PC-9 (cell line): ENCODE results near the gene ANKS1B. TPM values are rescaled to one million over a fixed set of nuclear protein-coding genes. Genes with fewer than 3 reads are reported as not detected.

Experiments used
- BruUV-seq: library from RNA; stranded (reverse); fragments of 400-500 nt; replicated peaks from 2 replicates; lab custom pipeline; 2021; lab: Mats Ljungman, UMichigan
- CTCF ChIA-PET: fragments of 300-600 bp; sonication (Branson Sonifier 250); formaldehyde crosslinking; loops from one replicate; lab custom pipeline; 2022; ENCODE audit warnings: antibody characterized with exemption; lab: Charles Lee
- POLR2A ChIA-PET: fragments of 300-600 bp; sonication (Branson Sonifier 250); formaldehyde crosslinking; loops from one replicate; lab custom pipeline; 2022; ENCODE audit warnings: antibody characterized with exemption; ENCODE audit not compliant: unreplicated experiment; lab: Charles Lee
- DNase-seq, 2 experiments: peaks; one replicate each; pipeline versions ENCODE4 v3.0.0 to v3.0.0-alpha.2; 2015 to 2022; ENCODE audit warnings: mixed read lengths in 1 of 2
- H2AFZ ChIP-seq: fragments of 200-600 bp; sonication (generic); 2 replicates; pipeline ENCODE4 v1.8.1; 2017; ENCODE audit warnings: antibody characterized with exemption
- H3F3A ChIP-seq: fragments of 200-600 bp; sonication (generic); 2 replicates; pipeline ENCODE4 v1.8.1; 2017; ENCODE audit warnings: antibody characterized with exemption, mild to moderate bottlenecking, low read depth; ENCODE audit not compliant: insufficient read depth
- H3K27ac ChIP-seq: fragments of 200-600 bp; sonication (generic); 2 replicates; pipeline ENCODE4 v1.6.1; 2016; ENCODE audit warnings: mixed run types
- H3K27me3 ChIP-seq: fragments of 200-600 bp; sonication (generic); 2 replicates; pipeline ENCODE4 v1.6.1; 2016; ENCODE audit warnings: low read depth, mixed run types; ENCODE audit not compliant: insufficient read depth
- H3K36me3 ChIP-seq: fragments of 200-600 bp; sonication (generic); 2 replicates; pipeline ENCODE4 v1.6.1; 2016; ENCODE audit warnings: low read depth, mixed run types
- H3K4me1 ChIP-seq: fragments of 200-600 bp; sonication (generic); replicated peaks from 2 replicates; pipeline ENCODE4 v1.6.1; 2016; ENCODE audit warnings: mixed run types; ENCODE audit not compliant: insufficient read depth
- H3K4me2 ChIP-seq: fragments of 200-600 bp; sonication (generic); 2 replicates; pipeline ENCODE4 v1.6.1; 2017; ENCODE audit warnings: mixed run types
- H3K4me3 ChIP-seq: fragments of 200-600 bp; sonication (generic); 2 replicates; pipeline ENCODE4 v1.6.1; 2016; ENCODE audit warnings: mixed run types
- H3K79me2 ChIP-seq: fragments of 200-600 bp; sonication (generic); 2 replicates; pipeline ENCODE4 v1.6.1; 2017; ENCODE audit warnings: low read depth, mixed run types
- H3K9me2 ChIP-seq: fragments of 200-600 bp; sonication (generic); 2 replicates; pipeline ENCODE4 v1.8.1; 2017; ENCODE audit warnings: mild to moderate bottlenecking; ENCODE audit not compliant: insufficient read depth
- H3K9me3 ChIP-seq: fragments of 200-600 bp; sonication (generic); 2 replicates; pipeline ENCODE4 v1.8.1; 2016; ENCODE audit warnings: low read depth; ENCODE audit not compliant: insufficient read depth
- H4K20me1 ChIP-seq: fragments of 200-600 bp; sonication (generic); 2 replicates; pipeline ENCODE4 v1.8.1; 2017; ENCODE audit not compliant: insufficient read depth
- EZH2 ChIP-seq: fragments of 200-600 bp; sonication (generic); IDR thresholded peaks from 2 replicates; pipeline ENCODE4 v1.8.0; 2017; ENCODE audit warnings: antibody characterized with exemption, low read depth
- intact Hi-C: fragments of 100-400 bp; cut with micrococcal nuclease; formaldehyde crosslinking; loops from one replicate; pipeline ENCODE4 v1.10.0; 2022; ENCODE audit not compliant: unreplicated experiment
- total RNA-seq: library from RNA; stranded (reverse); gene quantifications from 2 replicates; pipeline ENCODE4 v1.2.3, GENCODE V29; 2021
- TF ChIP-seq, protein P1 (sequence below): fragments of 200-600 bp; sonication (generic); conservative IDR thresholded peaks from 2 replicates; pipeline ENCODE4 v1.6.1; 2017; ENCODE audit warnings: mixed run types, antibody characterized with exemption, mild to moderate bottlenecking, moderate library complexity

Gene ANKS1B
- total RNA-seq, 1 experiment from 2014 or later = not detected

DNA sequence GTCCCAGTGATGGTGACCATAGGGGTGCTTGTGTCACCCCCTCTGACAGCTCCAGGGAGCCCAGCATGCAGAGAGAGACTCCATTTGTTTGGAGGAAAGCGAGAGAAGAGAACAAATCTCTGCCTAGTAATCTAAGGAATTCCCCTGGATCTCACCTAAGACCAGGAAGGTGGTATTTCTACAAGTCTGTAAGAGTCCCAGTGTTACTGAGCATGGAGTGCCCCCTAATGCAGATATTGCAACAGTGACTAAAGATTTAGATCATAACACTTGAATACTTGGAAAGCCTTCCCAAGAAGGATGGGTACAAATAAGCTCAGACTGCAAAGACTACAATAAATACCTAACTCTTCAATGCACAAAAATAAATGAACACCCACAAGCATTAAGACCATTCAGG lies 697.6 kb downstream of the ANKS1B start:
- H4K20me1 ChIP-seq = no peaks in the 10 kb centered on the region
- H3K4me1 ChIP-seq = no peaks in the 10 kb centered on the region
- no peak overlapping the region for H3K4me3 ChIP-seq
- H3K9me3 ChIP-seq = no peaks in the 10 kb centered on the region
- no peaks in the 10 kb centered on the region for H3K36me3 ChIP-seq
- no peak overlapping the region for H3K4me2 ChIP-seq
- peaks cover 4% of the 10 kb centered on the region; the same call in 1 of the 2 replicates for H3K9me2 ChIP-seq
- no TSS peak for BruUV-seq
- no peak overlapping the region for H3K27ac ChIP-seq
- DNase-seq = no peak
- TF ChIP-seq, protein P1, sequence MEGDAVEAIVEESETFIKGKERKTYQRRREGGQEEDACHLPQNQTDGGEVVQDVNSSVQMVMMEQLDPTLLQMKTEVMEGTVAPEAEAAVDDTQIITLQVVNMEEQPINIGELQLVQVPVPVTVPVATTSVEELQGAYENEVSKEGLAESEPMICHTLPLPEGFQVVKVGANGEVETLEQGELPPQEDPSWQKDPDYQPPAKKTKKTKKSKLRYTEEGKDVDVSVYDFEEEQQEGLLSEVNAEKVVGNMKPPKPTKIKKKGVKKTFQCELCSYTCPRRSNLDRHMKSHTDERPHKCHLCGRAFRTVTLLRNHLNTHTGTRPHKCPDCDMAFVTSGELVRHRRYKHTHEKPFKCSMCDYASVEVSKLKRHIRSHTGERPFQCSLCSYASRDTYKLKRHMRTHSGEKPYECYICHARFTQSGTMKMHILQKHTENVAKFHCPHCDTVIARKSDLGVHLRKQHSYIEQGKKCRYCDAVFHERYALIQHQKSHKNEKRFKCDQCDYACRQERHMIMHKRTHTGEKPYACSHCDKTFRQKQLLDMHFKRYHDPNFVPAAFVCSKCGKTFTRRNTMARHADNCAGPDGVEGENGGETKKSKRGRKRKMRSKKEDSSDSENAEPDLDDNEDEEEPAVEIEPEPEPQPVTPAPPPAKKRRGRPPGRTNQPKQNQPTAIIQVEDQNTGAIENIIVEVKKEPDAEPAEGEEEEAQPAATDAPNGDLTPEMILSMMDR = no peak
- no peak for TF ChIP-seq EZH2
- CTCF ChIA-PET = no interaction called here
- H2AFZ ChIP-seq = no peak overlapping the region
- no peaks in the 10 kb centered on the region for H3F3A ChIP-seq
- intact Hi-C loops = no loop called here
- no peaks in the 10 kb centered on the region for H3K79me2 ChIP-seq
- H3K27me3 ChIP-seq = no peaks in the 10 kb centered on the region
- POLR2A ChIA-PET = no interaction called here

DNA sequence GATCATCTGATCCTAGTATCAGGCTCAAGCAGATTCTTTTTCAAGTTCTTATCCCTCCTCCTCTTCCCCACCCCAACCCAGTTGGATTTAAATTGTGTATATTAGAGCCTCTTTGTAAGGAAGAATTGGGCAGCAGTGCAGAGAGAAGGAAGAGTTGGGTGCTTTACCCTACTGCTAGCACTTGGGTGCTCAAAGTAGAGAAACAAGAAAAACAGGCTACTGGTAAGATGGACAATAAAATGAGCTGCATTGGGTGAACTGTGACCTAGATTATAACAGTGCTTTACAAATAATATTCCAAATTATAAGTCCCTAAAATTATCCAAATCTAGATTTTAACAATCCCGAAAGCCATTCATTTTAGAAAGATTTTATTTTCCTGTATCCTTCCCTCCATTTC lies 700.6 kb downstream of the ANKS1B start:
- Histone ChIP-seq H3F3A (no peaks in the 10 kb centered on the region), H2AFZ (no peak overlapping the region), H3K79me2 (no peaks in the 10 kb centered on the region), H3K4me3 (no peak overlapping the region), H3K4me1 (no peaks in the 10 kb centered on the region), H3K4me2 (no peak overlapping the region), H3K9me3 (no peaks in the 10 kb centered on the region), H3K9me2 (no peaks in the 10 kb centered on the region; the same call in 1 of the 2 replicates), H3K27ac (no peak overlapping the region), H3K36me3 (no peaks in the 10 kb centered on the region), H4K20me1 (no peaks in the 10 kb centered on the region), H3K27me3 (no peaks in the 10 kb centered on the region)
- BruUV-seq = no TSS peak
- POLR2A ChIA-PET = no interaction called here
- no peak for TF ChIP-seq EZH2
- TF ChIP-seq, protein P1 = no peak
- DNase-seq = no peak
- intact Hi-C loops = no loop called here
- CTCF ChIA-PET = no interaction called here

DNA sequence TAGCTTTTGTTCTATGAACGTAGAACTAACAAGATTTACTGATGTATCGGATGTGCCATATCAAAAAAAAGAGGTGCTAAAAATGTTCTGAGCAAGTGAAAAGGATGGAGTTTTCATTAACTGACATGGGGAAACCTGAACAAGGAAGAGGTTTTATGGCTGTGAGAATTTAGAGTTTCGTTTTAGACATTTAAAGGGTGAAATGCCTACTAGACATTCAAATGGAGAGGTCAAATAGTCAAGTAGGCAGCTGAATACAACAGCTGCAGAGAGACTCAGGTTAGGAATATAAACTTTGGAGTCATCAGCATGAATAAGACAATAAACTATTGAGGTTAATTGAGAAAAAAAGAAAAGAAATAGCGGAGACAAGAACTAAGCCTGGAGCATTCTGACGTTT lies 702.1 kb downstream of the ANKS1B start:
- H3K9me3 ChIP-seq = no peaks in the 10 kb centered on the region
- H3K9me2 ChIP-seq = no peaks in the 10 kb centered on the region
- no TSS peak for BruUV-seq
- no peak overlapping the region for H2AFZ ChIP-seq
- no peak for DNase-seq
- no peaks in the 10 kb centered on the region for H3K79me2 ChIP-seq
- ChIA-PET POLR2A (no interaction called here), CTCF (no interaction called here)
- H4K20me1 ChIP-seq = no peaks in the 10 kb centered on the region
- intact Hi-C loops = no loop called here
- H3F3A ChIP-seq = no peaks in the 10 kb centered on the region
- H3K27ac ChIP-seq = no peak overlapping the region
- H3K4me1 ChIP-seq = no peaks in the 10 kb centered on the region
- no peaks in the 10 kb centered on the region for H3K36me3 ChIP-seq
- H3K4me2 ChIP-seq = no peak overlapping the region
- no peak for TF ChIP-seq EZH2
- TF ChIP-seq, protein P1 = no peak
- no peak overlapping the region for H3K4me3 ChIP-seq
- H3K27me3 ChIP-seq = no peaks in the 10 kb centered on the region
